ENCODE measurements around the gene MAN2A2. TPM values are rescaled to one million over a fixed set of nuclear protein-coding genes. Genes with fewer than 3 reads are reported as not detected.

The MAN2A2 gene
- total RNA-seq, 1 experiment from 2014 or later: 27.4 TPM

- TF ChIP-seq CTCF (conservative IDR thresholded peaks at IDR 0.05): no peak
- peaks cover 4 to 10% (median 4%) of the 10 kb centered on the region in 3 experiments; a peak in 5 of 7 replicates for H3K36me3 Mint-ChIP-seq (ENCODE audit: insufficient read depth in 1 of 3, low read depth in 3 of 3)
Measured at GRCh38 chr15:90889736-90890456, 13.2 kb upstream of the MAN2A2 start.

More at GRCh38 chr15:90889736-90890456, 13.2 kb upstream of the MAN2A2 start:
- Histone ChIP-seq H2AK5ac (ENCODE audit: insufficient read length, low read length) (no peak overlapping the region), H2BK5ac (ENCODE audit: insufficient read length, low read length) (no peak overlapping the region), H3K9ac (ENCODE audit: extremely low read depth, insufficient read length, low read length) (no peak overlapping the region), H2BK20ac (ENCODE audit: low read depth, low read length, poor library complexity, severe bottlenecking) (no peak overlapping the region), H2BK120ac (ENCODE audit: low read depth, low read length, poor library complexity, severe bottlenecking) (no peak overlapping the region), H2AFZ (ENCODE audit: low read length) (no peak overlapping the region), H4K91ac (ENCODE audit: insufficient read length, low read depth, low read length) (no peak overlapping the region), H3K79me1 (ENCODE audit: insufficient read depth, low read depth, low read length, poor library complexity, severe bottlenecking) (no peaks in the 10 kb centered on the region), H3K23me2 (ENCODE audit: insufficient read length, low read depth, low read length, poor library complexity, severe bottlenecking) (no peaks in the 10 kb centered on the region), H3K9me3 (ENCODE audit: control insufficient read depth, low read depth, low read length) (no peaks in the 10 kb centered on the region), H4K5ac (ENCODE audit: insufficient read length, low read depth, low read length) (no peak overlapping the region), H2BK15ac (ENCODE audit: low read depth, low read length) (no peak overlapping the region), H3K23ac (ENCODE audit: insufficient read length, low read depth, low read length) (no peak overlapping the region), H4K8ac (replicated peaks; ENCODE audit: insufficient read length, low read depth, low read length) (no peak overlapping the region), H3T11ph (ENCODE audit: low read length) (no peak overlapping the region), H3K27ac (ENCODE audit: insufficient read length, low read depth, low read length) (no peak overlapping the region), H3K18ac (ENCODE audit: insufficient read length, low read depth, low read length) (no peak overlapping the region), H3K4me1 (ENCODE audit: insufficient read depth, low read length) (no peaks in the 10 kb centered on the region; the same call in 1 of the 2 replicates), H3K14ac (ENCODE audit: insufficient read depth, low read length) (no peak overlapping the region), H3K4me2 (ENCODE audit: insufficient read depth, insufficient read length, low read length) (no peak overlapping the region), H4K20me1 (ENCODE audit: control insufficient read depth, insufficient read depth, insufficient read length) (no peaks in the 10 kb centered on the region), H3K79me2 (ENCODE audit: insufficient read depth, low read length) (no peaks in the 10 kb centered on the region), H3K27me3 (ENCODE audit: insufficient read depth, low read length) (no peaks in the 10 kb centered on the region), H3K56ac (ENCODE audit: insufficient read length, low read depth, low read length) (no peak overlapping the region), H2BK12ac (ENCODE audit: insufficient read length, low read depth, low read length) (no peak overlapping the region), H3K4ac (ENCODE audit: low read depth, low read length) (no peak overlapping the region)
- H3K27me3 Mint-ChIP-seq (ENCODE audit: low read depth): no peaks in the 10 kb centered on the region; the same call in 1 of the 2 replicates
- DNase-seq: no peak
- peaks cover 9 to 19% of the 10 kb centered on the region in 2 experiments for H3K4me1 Mint-ChIP-seq
- H3K9me3 Mint-ChIP-seq: no peaks in the 10 kb centered on the region; a peak in 1 of 5 replicates
- no peak overlapping the region for H3K4me3 Mint-ChIP-seq
- WGBS (ENCODE audit: extremely low coverage, insufficient read length, low lambda C conversion rate): no CpG with 5 or more reads among the region's 31 CpGs
- peak overlapping the region in 1 of 3 experiments; percentile 65; a peak in 2 of 7 replicates for H3K27ac Mint-ChIP-seq

Measured in H9 (cell line).